Testis (tissue), 3 donors: Measurements from ENCODE around the gene UBA6. TPM values are rescaled to one million over a fixed set of nuclear protein-coding genes. Genes with fewer than 3 reads are reported as not detected.

Source experiments
- DNase-seq: peaks from one replicate; pipeline ENCODE4 v3.0.0-alpha.2; 2019
- H3K27ac ChIP-seq, 2 donors: fragments of 200-600 bp; sonication (generic); one replicate each; pipeline ENCODE4 v1.5.1; 2019
- H3K27me3 ChIP-seq: fragments of 200-600 bp; sonication (generic); one replicate; pipeline ENCODE4 v1.5.1; 2019
- H3K36me3 ChIP-seq: fragments of 200-600 bp; sonication (generic); one replicate; pipeline ENCODE4 v1.5.1; 2017; ENCODE audit warnings: low read depth; ENCODE audit errors: missing control alignments
- H3K4me1 ChIP-seq: fragments of 200-600 bp; sonication (generic); one replicate; pipeline ENCODE4 v1.5.1; 2019
- H3K4me3 ChIP-seq, 2 donors: fragments of 200-600 bp; sonication (generic); one replicate each; pipeline ENCODE4 v1.5.1; 2017 to 2019
- H3K9me3 ChIP-seq: fragments of 200-600 bp; sonication (generic); one replicate; pipeline ENCODE4 v1.5.1; 2017
- POLR2A ChIP-seq: fragments of 450-650 bp; IDR thresholded peaks from one replicate; pipeline ENCODE4 v1.6.1; 2017; ENCODE audit warnings: antibody characterized with exemption, mild to moderate bottlenecking, moderate library complexity
- WGBS, 2 donors: methylation state at CpG; one replicate each; pipeline ENCODE4 v1.1.5; 2018; 5-methylcytosine and 5-hydroxymethylcytosine counted together
- intact Hi-C: fragments of 100-400 bp; cut with DNase I; formaldehyde crosslinking; loops from one replicate; pipeline ENCODE4 v1.15.1; 2023; ENCODE audit warnings: low total_unique reads
- polyA plus RNA-seq: library from polyadenylated mRNA; stranded (reverse); fragments of 350-450 nt; fragmentation: Illumina TruSeq; extraction: RNeasy Lipid Tissue Mini Kit (QIAGEN cat#74804); gene quantifications from one replicate; pipeline ENCODE4 v1.2.3, GENCODE V29; 2014; ENCODE audit warnings: low read depth, low replicate concordance; ENCODE audit not compliant: insufficient read depth
- total RNA-seq, 2 donors: library from RNA; depleted of rRNA; stranded (reverse); fragments of >200 nt; gene quantifications; one replicate each; pipeline ENCODE4 v1.2.3, GENCODE V29; 2016
- TF ChIP-seq, protein P1 (sequence below), 3 experiments: fragments of 450-650 bp in 2 of 3; fragments of 200-600 bp in 1 of 3; sonication (generic) in 1 of 3; IDR thresholded peaks; one replicate each; pipeline ENCODE4 v1.5.1; 2016 to 2019; ENCODE audit warnings: antibody characterized with exemption in 3 of 3, mild to moderate bottlenecking in 2 of 3, moderate library complexity in 1 of 3

Gene UBA6
- total and polyA plus RNA-seq, 3 donors from 2014 or later: 19.7 to 86.8 (median 76.2) TPM

DNA sequence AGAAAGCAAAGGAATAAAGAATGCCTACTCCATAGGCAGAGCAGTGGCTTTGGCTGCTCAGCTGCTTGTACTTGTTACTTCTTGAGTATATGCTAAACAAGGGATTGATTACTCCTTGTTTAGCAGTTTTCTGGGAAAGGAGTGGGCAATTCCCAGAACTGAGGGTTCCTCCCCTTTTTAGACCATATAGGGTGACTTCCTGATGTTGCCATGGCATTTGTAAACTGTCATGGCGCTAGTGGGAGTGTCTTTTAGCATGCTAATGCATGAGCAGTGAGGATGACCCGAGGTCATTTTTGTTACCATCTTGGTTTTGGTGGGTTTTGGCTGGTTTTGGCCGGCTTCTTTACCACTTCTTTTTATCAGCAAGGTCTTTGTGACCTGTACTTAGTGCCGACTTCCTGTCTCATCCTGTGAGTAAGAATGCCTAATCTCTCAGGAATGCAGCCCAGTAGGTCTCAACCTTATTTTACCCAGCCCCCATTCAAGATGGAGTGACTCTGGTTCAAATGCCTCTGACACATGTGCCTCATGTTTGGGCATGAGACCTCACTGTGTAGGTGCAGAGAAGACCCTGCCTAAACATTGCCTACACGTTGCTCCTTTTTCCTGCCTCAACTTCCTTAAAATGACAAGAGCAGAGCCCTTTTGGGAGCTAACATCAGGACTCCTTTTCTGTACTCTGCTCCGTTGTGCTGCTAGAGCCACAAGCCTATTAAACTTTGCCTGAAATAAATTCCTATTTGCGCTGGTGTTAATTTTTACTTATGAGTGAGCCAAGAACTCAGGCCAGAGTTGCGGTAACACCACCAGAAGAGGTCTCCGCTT lies 21.0 kb upstream of the UBA6 start:
- H3K4me3 ChIP-seq: no peak overlapping the region
- H3K27ac ChIP-seq: no peak overlapping the region
- 90 to 91% methylated on average over 9 of the region's 9 CpGs for WGBS, 2 donors
- H3K9me3 ChIP-seq: no peaks in the 10 kb centered on the region
- H3K27me3 ChIP-seq: no peaks in the 10 kb centered on the region
- no peaks in the 10 kb centered on the region for H3K36me3 ChIP-seq
- intact Hi-C loops: no loop called here
- DNase-seq: no peak
- TF ChIP-seq POLR2A: no peak
- TF ChIP-seq, protein P1, sequence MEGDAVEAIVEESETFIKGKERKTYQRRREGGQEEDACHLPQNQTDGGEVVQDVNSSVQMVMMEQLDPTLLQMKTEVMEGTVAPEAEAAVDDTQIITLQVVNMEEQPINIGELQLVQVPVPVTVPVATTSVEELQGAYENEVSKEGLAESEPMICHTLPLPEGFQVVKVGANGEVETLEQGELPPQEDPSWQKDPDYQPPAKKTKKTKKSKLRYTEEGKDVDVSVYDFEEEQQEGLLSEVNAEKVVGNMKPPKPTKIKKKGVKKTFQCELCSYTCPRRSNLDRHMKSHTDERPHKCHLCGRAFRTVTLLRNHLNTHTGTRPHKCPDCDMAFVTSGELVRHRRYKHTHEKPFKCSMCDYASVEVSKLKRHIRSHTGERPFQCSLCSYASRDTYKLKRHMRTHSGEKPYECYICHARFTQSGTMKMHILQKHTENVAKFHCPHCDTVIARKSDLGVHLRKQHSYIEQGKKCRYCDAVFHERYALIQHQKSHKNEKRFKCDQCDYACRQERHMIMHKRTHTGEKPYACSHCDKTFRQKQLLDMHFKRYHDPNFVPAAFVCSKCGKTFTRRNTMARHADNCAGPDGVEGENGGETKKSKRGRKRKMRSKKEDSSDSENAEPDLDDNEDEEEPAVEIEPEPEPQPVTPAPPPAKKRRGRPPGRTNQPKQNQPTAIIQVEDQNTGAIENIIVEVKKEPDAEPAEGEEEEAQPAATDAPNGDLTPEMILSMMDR (IDR thresholded peaks at IDR 0.05): no peak
- no peaks in the 10 kb centered on the region for H3K4me1 ChIP-seq

DNA sequence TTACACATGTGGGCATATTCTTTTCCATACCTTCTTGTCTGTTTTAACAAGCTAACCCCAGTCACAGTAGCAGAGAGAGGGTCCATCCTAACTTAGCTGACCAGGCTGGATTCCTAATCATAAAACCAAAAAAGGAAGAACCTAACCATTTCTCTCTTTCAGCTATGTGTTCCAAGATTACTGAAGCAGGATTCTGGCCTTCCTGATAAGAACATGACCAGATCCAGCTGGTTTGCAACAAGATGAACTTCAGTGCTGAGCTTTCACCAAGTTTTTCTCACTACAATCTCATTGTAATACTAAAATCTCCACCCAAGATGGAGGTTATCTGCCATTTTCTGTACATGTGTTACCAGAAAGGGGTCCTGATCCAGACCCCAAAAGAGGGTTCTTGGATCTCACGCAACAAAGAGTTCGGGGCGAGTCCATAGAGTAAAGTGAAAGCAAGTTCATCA lies 20.4 kb upstream of the UBA6 start:
- no peak overlapping the region for H3K4me3 ChIP-seq
- intact Hi-C loops: no loop called here
- TF ChIP-seq, protein P1 (IDR thresholded peaks at IDR 0.05): no peak
- no peak for TF ChIP-seq POLR2A
- H3K27ac ChIP-seq: peak overlapping the region in 1 of 2 donors; percentile 28
- no peaks in the 10 kb centered on the region for H3K27me3 ChIP-seq
- no peaks in the 10 kb centered on the region for H3K9me3 ChIP-seq
- H3K36me3 ChIP-seq: no peaks in the 10 kb centered on the region
- no peak for DNase-seq
- no peaks in the 10 kb centered on the region for H3K4me1 ChIP-seq
- 93 to 100% methylated on average over 3 of the region's 3 CpGs for WGBS, 2 donors

DNA sequence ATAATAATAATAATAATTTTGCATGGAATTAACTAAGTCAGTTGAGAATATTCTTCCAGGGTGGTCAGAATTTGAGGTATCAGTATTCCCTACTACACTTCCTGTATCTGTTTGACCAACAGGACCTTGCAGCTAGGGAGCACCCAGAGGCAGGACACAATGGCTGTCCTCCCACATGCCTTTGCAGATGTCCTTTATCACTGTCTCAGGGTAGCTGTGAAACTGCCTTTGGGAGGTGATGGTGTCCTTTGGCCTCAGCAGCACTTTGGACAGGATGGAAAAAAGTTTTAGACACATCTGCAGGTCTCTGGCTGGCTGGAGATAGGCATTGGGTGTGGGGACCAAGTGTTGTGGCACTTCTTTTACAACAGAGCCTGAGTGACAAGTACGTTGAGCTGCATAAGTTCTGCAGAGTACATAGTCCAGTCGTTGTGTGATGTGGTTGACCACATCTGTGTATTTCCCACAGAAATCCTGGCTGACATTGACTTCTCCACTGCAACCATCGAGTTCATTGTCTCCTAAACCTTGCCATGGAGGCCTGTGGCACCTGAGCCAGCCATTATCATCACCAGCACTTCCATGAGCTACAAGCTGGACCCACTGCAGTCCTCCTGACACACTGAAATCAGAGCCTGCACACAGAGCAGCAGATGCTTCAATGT lies 19.1 kb upstream of the UBA6 start:
- no peaks in the 10 kb centered on the region for H3K9me3 ChIP-seq
- intact Hi-C loops: no loop called here
- DNase-seq: no peak
- no peak for TF ChIP-seq POLR2A
- TF ChIP-seq, protein P1 (IDR thresholded peaks at IDR 0.05): no peak
- no peak overlapping the region for H3K27ac ChIP-seq
- H3K27me3 ChIP-seq: no peaks in the 10 kb centered on the region
- 84 to 93% methylated on average over 3 of the region's 3 CpGs for WGBS, 2 donors
- H3K4me3 ChIP-seq: no peak overlapping the region
- H3K4me1 ChIP-seq: no peaks in the 10 kb centered on the region
- H3K36me3 ChIP-seq: no peaks in the 10 kb centered on the region

DNA sequence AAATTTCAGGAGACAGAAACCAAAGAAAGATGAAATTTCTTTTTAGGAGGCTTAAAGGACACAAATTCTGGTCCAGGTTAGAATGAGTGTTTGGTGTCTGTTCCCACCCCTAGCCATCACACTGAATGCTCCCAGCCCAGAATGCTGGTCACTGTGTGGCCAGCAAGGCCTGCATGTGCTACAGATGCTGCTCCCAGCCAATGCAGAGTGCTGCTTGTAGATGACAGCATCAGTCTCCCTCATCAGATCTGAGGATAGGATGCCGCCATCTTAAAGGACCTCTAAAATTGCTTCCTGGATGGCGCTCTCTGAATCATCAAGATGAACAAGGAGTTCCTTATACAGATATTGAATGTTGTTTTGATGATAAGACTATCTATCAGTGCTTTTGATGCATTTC lies 17.9 kb upstream of the UBA6 start:
- intact Hi-C loops: no loop called here
- Histone ChIP-seq H3K4me1 (no peaks in the 10 kb centered on the region), H3K36me3 (no peaks in the 10 kb centered on the region), H3K27ac (no peak overlapping the region), H3K27me3 (no peaks in the 10 kb centered on the region), H3K4me3 (no peak overlapping the region), H3K9me3 (no peaks in the 10 kb centered on the region)
- no peak for DNase-seq
- no peak for TF ChIP-seq POLR2A
- TF ChIP-seq, protein P1 (IDR thresholded peaks at IDR 0.05): no peak
- 98 to 100% methylated on average over 2 of the region's 2 CpGs for WGBS, 2 donors
